Central memory CD4-positive, alpha-beta T cell (primary cell): ENCODE measurements around the gene KCNK15.
"Not testable (repeated sequence)": the region's sequence is repeated elsewhere in the genome, so short reads cannot be mapped to it uniquely, and the experiment has no call there.

Experiments
- DNase-seq: peaks from one replicate; pipeline ENCODE4 v3.0.0; 2022

The KCNK15 gene

GRCh38 chr20:44759595-44759994 lies 13.9 kb downstream of the KCNK15 start:
- no peak for DNase-seq

- DNase-seq = no peak
These were observed 15.8 kb downstream of the KCNK15 start for GRCh38 chr20:44761423-44761822.

GRCh38 chr20:44762466-44763140 lies 16.9 kb downstream of the KCNK15 start:
- DNase-seq = no peak

- DNase-seq = not testable (repeated sequence)
These were observed 18.1 kb downstream of the KCNK15 start for GRCh38 chr20:44763798-44764197.

GRCh38 chr20:44765091-44765490 lies 19.4 kb downstream of the KCNK15 start:
- DNase-seq = no peak

- DNase-seq = no peak
These were observed 20.2 kb downstream of the KCNK15 start for GRCh38 chr20:44765701-44766347.

GRCh38 chr20:44768256-44768655 lies 22.6 kb downstream of the KCNK15 start:
- DNase-seq = no peak

GRCh38 chr20:44768854-44769480 lies 23.3 kb downstream of the KCNK15 start:
- DNase-seq = no peak

- DNase-seq = no peak
These were observed 23.8 kb downstream of the KCNK15 start for GRCh38 chr20:44769481-44769863.

GRCh38 chr20:44770484-44771171 lies 25.0 kb downstream of the KCNK15 start:
- DNase-seq = no peak

- DNase-seq = no peak
These were observed 25.5 kb downstream of the KCNK15 start for GRCh38 chr20:44771172-44771535.

GRCh38 chr20:44772636-44773035 lies 27.0 kb downstream of the KCNK15 start:
- no peak for DNase-seq

GRCh38 chr20:44773070-44773829 lies 27.6 kb downstream of the KCNK15 start:
- no peak for DNase-seq

GRCh38 chr20:44776980-44777379 lies 31.3 kb downstream of the KCNK15 start:
- DNase-seq = no peak

GRCh38 chr20:44780226-44780625 lies 34.6 kb downstream of the KCNK15 start:
- no peak for DNase-seq

- no peak for DNase-seq
These were observed 35.5 kb downstream of the KCNK15 start for GRCh38 chr20:44781118-44781517.

GRCh38 chr20:44781791-44782190 lies 36.1 kb downstream of the KCNK15 start:
- no peak for DNase-seq

- no peak for DNase-seq
These were observed 39.0 kb downstream of the KCNK15 start for GRCh38 chr20:44784688-44785087.

- no peak for DNase-seq
These were observed 40.1 kb downstream of the KCNK15 start for GRCh38 chr20:44785768-44786167.

- DNase-seq = no peak
These were observed 41.6 kb downstream of the KCNK15 start for GRCh38 chr20:44787299-44787698.

GRCh38 chr20:44788706-44789456 lies 43.2 kb downstream of the KCNK15 start:
- DNase-seq = no peak
